ENCODE measurements around the gene TSC22D1. TPM values are rescaled to one million over a fixed set of nuclear protein-coding genes. Genes with fewer than 3 reads are reported as not detected.

TSC22D1 gene
- total RNA-seq, 1 experiment from 2014 or later, result 79.2 TPM

DNA sequence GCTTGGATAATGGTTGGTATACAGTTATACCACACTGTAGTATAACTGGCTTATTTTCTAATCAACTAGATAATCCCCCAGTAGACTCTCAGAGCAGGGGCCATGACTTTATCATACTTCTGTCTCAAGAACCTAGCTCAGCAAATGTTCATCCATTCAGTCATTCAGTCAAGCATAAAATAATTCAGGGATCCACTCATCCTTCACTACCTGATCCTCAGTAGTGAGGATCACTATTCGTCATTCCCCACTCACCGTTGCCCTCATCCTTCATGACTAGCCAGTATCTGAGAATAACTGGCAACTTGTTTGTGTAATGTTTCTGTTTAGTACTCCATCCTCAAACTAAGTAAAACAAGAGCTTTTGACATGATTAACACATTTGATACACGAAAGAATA lies 77.6 kb downstream of the TSC22D1 start:
- DNase-seq, result no peak
- TF ChIP-seq EZH2 (IDR thresholded peaks at IDR 0.05; ENCODE audit: low read depth), result no peak
- TF ChIP-seq, protein P1, sequence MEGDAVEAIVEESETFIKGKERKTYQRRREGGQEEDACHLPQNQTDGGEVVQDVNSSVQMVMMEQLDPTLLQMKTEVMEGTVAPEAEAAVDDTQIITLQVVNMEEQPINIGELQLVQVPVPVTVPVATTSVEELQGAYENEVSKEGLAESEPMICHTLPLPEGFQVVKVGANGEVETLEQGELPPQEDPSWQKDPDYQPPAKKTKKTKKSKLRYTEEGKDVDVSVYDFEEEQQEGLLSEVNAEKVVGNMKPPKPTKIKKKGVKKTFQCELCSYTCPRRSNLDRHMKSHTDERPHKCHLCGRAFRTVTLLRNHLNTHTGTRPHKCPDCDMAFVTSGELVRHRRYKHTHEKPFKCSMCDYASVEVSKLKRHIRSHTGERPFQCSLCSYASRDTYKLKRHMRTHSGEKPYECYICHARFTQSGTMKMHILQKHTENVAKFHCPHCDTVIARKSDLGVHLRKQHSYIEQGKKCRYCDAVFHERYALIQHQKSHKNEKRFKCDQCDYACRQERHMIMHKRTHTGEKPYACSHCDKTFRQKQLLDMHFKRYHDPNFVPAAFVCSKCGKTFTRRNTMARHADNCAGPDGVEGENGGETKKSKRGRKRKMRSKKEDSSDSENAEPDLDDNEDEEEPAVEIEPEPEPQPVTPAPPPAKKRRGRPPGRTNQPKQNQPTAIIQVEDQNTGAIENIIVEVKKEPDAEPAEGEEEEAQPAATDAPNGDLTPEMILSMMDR (conservative IDR thresholded peaks at IDR 0.05), result no peak
- Histone ChIP-seq H3K27me3 (ENCODE audit: insufficient read depth, low read depth) (no peaks in the 10 kb centered on the region), H2AFZ (no peak overlapping the region), H3K79me2 (ENCODE audit: low read depth) (peaks cover 66% of the 10 kb centered on the region), H3K9me2 (ENCODE audit: insufficient read depth) (no peaks in the 10 kb centered on the region), H3K4me3 (no peak overlapping the region), H3K4me2 (no peak overlapping the region), H3K27ac (no peak overlapping the region), H3K4me1 (replicated peaks; ENCODE audit: insufficient read depth) (no peaks in the 10 kb centered on the region), H4K20me1 (ENCODE audit: insufficient read depth) (0 out of 2 replicates have a peak, but pooled peaks cover 3% of the 10 kb centered on the region), H3K9me3 (ENCODE audit: insufficient read depth, low read depth) (no peaks in the 10 kb centered on the region), H3F3A (ENCODE audit: insufficient read depth, low read depth) (peaks cover 21% of the 10 kb centered on the region; the same call in 1 of the 2 replicates), H3K36me3 (ENCODE audit: low read depth) (no peaks in the 10 kb centered on the region)
- POLR2A ChIA-PET (ENCODE audit: unreplicated experiment), result no interaction called here
- BruUV-seq (replicated peaks), result no TSS peak
- intact Hi-C loops (cut with micrococcal nuclease; ENCODE audit: unreplicated experiment), result no loop called here
- CTCF ChIA-PET, result no interaction called here

DNA sequence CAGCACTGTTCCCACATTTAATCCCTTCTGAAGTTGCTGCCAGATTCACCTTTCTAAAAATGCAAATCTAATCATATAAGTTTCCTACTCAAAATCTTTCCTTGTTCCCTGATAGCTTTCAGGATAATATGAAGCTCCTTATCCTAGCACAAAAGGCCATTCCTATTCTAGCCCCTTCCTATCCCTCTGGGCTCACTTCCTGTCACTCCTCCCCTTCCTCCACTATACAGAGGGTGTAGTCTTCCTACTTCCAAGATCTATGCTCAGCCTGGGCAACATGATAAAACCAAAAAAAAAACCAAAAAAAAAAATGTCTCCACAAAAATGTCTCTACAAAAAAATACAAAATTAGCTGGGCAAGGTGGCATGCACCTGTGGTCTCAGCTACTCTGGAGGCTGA lies 78.3 kb downstream of the TSC22D1 start:
- no peak for DNase-seq
- CTCF ChIA-PET, result no interaction called here
- H4K20me1 ChIP-seq (ENCODE audit: insufficient read depth), result 0 out of 2 replicates have a peak, but pooled peaks cover 4% of the 10 kb centered on the region
- H3K9me3 ChIP-seq (ENCODE audit: insufficient read depth, low read depth), result no peaks in the 10 kb centered on the region
- no peaks in the 10 kb centered on the region for H3K36me3 ChIP-seq (ENCODE audit: low read depth)
- intact Hi-C loops (cut with micrococcal nuclease; ENCODE audit: unreplicated experiment), result no loop called here
- TF ChIP-seq EZH2 (IDR thresholded peaks at IDR 0.05; ENCODE audit: low read depth), result no peak
- TF ChIP-seq, protein P1 (conservative IDR thresholded peaks at IDR 0.05), result no peak
- H3K4me1 ChIP-seq (replicated peaks; ENCODE audit: insufficient read depth), result no peaks in the 10 kb centered on the region
- POLR2A ChIA-PET (ENCODE audit: unreplicated experiment), result no interaction called here
- H2AFZ ChIP-seq, result no peak overlapping the region
- no peak overlapping the region for H3K27ac ChIP-seq
- no peak overlapping the region for H3K4me2 ChIP-seq
- peaks cover 67% of the 10 kb centered on the region for H3K79me2 ChIP-seq (ENCODE audit: low read depth)
- H3K4me3 ChIP-seq, result no peak overlapping the region
- no peaks in the 10 kb centered on the region for H3K27me3 ChIP-seq (ENCODE audit: insufficient read depth, low read depth)
- H3K9me2 ChIP-seq (ENCODE audit: insufficient read depth), result no peaks in the 10 kb centered on the region
- no TSS peak for BruUV-seq (replicated peaks)
- H3F3A ChIP-seq (ENCODE audit: insufficient read depth, low read depth), result peaks cover 21% of the 10 kb centered on the region; the same call in 1 of the 2 replicates

DNA sequence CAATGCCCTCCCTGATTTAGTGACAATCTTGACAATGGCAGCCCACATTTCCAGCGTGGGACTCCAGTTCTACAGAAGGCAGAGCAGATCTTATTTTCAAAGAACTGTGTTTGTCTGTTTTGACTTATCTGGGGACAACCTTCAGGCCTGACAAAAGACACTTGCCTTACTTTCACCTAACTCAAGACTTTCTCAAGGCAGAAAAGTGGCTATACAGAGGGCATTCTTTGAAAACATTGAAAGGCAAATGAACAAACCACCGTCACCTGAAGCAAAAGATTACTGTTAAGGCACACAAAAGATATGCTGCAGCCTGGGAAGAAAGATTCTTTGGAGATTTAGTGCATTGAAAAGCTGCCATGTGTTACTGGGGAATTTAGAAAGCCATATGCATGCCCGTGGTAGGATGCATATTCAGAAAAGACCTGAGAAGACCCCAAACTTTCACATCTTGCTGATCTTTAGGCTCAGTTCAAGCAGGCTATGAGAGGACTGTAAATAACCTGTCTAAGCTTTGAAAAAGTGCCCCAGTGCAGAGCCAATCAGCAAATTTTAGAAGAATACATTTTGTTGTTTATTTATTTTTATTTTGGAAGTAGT lies 82.8 kb downstream of the TSC22D1 start:
- Histone ChIP-seq H4K20me1 (ENCODE audit: insufficient read depth) (0 out of 2 replicates have a peak, but pooled peaks cover 4% of the 10 kb centered on the region), H3K27ac (0 out of 2 replicates have a peak overlapping the region, but pooled peaks have one; percentile 16), H3K36me3 (ENCODE audit: low read depth) (0 out of 2 replicates have a peak, but pooled peaks cover 6% of the 10 kb centered on the region), H3K79me2 (ENCODE audit: low read depth) (peaks cover 72% of the 10 kb centered on the region), H3K4me3 (no peak overlapping the region), H3K9me2 (ENCODE audit: insufficient read depth) (no peaks in the 10 kb centered on the region), H3K4me2 (no peak overlapping the region), H3F3A (ENCODE audit: insufficient read depth, low read depth) (peaks cover 31% of the 10 kb centered on the region), H3K4me1 (replicated peaks; ENCODE audit: insufficient read depth) (no peaks in the 10 kb centered on the region; the same call in 1 of the 2 replicates), H3K9me3 (ENCODE audit: insufficient read depth, low read depth) (no peaks in the 10 kb centered on the region), H2AFZ (no peak overlapping the region), H3K27me3 (ENCODE audit: insufficient read depth, low read depth) (no peaks in the 10 kb centered on the region)
- BruUV-seq (replicated peaks), result no TSS peak
- DNase-seq, result no peak
- ChIA-PET CTCF (no interaction called here), POLR2A (ENCODE audit: unreplicated experiment) (no interaction called here)
- TF ChIP-seq EZH2 (IDR thresholded peaks at IDR 0.05; ENCODE audit: low read depth), result no peak
- TF ChIP-seq, protein P1 (conservative IDR thresholded peaks at IDR 0.05), result no peak
- intact Hi-C loops (cut with micrococcal nuclease; ENCODE audit: unreplicated experiment), result no loop called here

All from PC-9 (cell line).